ENCODE data around the gene MAP3K8.

The MAP3K8 gene

GRCh38 chr10:30412901-30413300 is 21.1 kb upstream of the MAP3K8 start:
- TF ChIP-seq ZFP30 (CRISPR knock-in tag; IDR thresholded peaks at IDR 0.05) (no peak), RARB (CRISPR knock-in tag; IDR thresholded peaks at IDR 0.05) (no peak), TCF4 (CRISPR knock-in tag; IDR thresholded peaks at IDR 0.05; ENCODE audit: borderline replicate concordance) (no peak), ZFP3 (CRISPR knock-in tag; IDR thresholded peaks at IDR 0.05) (no peak), POU6F1 (CRISPR knock-in tag; IDR thresholded peaks at IDR 0.05; ENCODE audit: borderline replicate concordance, low read depth) (no peak), PATZ1 (CRISPR knock-in tag; IDR thresholded peaks at IDR 0.05; ENCODE audit: borderline replicate concordance) (no peak), CSRNP3 (CRISPR knock-in tag; IDR thresholded peaks at IDR 0.05) (no peak), GLIS3 (CRISPR knock-in tag; IDR thresholded peaks at IDR 0.05) (no peak), ISL1 (CRISPR knock-in tag; IDR thresholded peaks at IDR 0.05) (no peak), CSDC2 (CRISPR knock-in tag; IDR thresholded peaks at IDR 0.05) (no peak), TOX (CRISPR knock-in tag; IDR thresholded peaks at IDR 0.05; ENCODE audit: borderline replicate concordance) (no peak), ZNF565 (CRISPR knock-in tag; conservative IDR thresholded peaks at IDR 0.05; ENCODE audit: low read depth) (no peak), ZC3H10 (CRISPR knock-in tag; IDR thresholded peaks at IDR 0.05) (no peak)
- TF ChIP-seq, protein P1, sequence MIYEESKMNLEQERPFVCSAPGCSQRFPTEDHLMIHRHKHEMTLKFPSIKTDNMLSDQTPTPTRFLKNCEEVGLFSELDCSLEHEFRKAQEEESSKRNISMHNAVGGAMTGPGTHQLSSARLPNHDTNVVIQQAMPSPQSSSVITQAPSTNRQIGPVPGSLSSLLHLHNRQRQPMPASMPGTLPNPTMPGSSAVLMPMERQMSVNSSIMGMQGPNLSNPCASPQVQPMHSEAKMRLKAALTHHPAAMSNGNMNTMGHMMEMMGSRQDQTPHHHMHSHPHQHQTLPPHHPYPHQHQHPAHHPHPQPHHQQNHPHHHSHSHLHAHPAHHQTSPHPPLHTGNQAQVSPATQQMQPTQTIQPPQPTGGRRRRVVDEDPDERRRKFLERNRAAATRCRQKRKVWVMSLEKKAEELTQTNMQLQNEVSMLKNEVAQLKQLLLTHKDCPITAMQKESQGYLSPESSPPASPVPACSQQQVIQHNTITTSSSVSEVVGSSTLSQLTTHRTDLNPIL (CRISPR knock-in tag; IDR thresholded peaks at IDR 0.05; ENCODE audit: low read depth), result no peak
- ATAC-seq, result no peak

DNA sequence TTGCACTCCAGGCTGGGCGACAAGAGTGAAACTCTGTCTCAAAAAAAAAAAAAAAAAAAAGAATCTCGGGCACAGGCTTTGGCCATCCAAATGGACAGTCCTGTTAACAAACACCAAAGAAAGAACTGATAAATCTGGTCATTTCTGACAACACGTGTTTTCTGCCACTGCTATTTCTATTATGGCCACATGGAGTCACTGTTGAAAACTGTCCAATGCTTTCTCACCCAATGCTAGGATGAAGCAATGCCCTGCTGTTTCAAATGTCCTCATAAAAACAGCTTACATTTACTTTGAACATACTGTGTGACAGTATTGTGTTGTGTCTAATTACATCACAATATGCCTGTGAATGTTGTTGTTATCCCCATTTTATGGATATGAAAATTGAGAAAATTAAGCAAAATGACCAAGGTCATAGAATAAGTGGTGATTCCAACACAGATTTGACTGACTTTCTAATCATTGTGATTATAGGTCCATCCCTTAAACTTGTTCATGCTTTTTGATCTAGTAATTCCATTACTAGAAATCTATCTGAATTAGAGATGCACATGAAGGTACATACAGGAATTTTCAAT is 19.9 kb upstream of the MAP3K8 start:
- TF ChIP-seq SNAI2 (CRISPR knock-in tag; IDR thresholded peaks at IDR 0.05), result no peak
- TF ChIP-seq ZNF565 (CRISPR knock-in tag; conservative IDR thresholded peaks at IDR 0.05; ENCODE audit: low read depth), result no peak
- TF ChIP-seq ISL1 (CRISPR knock-in tag; IDR thresholded peaks at IDR 0.05), result no peak
- TF ChIP-seq GLIS3 (CRISPR knock-in tag; IDR thresholded peaks at IDR 0.05), result no peak
- no peak for TF ChIP-seq PATZ1 (CRISPR knock-in tag; IDR thresholded peaks at IDR 0.05; ENCODE audit: borderline replicate concordance)
- no peak for TF ChIP-seq ZNF70 (CRISPR knock-in tag; IDR thresholded peaks at IDR 0.05)
- no peak for TF ChIP-seq ZFP3 (CRISPR knock-in tag; IDR thresholded peaks at IDR 0.05)
- TF ChIP-seq TCF4 (CRISPR knock-in tag; IDR thresholded peaks at IDR 0.05; ENCODE audit: borderline replicate concordance), result no peak
- TF ChIP-seq ARNTL (CRISPR knock-in tag; IDR thresholded peaks at IDR 0.05; ENCODE audit: borderline replicate concordance, low read depth), result no peak
- no peak for TF ChIP-seq CSDC2 (CRISPR knock-in tag; IDR thresholded peaks at IDR 0.05)
- TF ChIP-seq TOX (CRISPR knock-in tag; IDR thresholded peaks at IDR 0.05; ENCODE audit: borderline replicate concordance), result no peak
- no peak for TF ChIP-seq RARB (CRISPR knock-in tag; IDR thresholded peaks at IDR 0.05)
- TF ChIP-seq ZNF8 (CRISPR knock-in tag; IDR thresholded peaks at IDR 0.05), result no peak
- TF ChIP-seq OSR1 (CRISPR knock-in tag; IDR thresholded peaks at IDR 0.05), result no peak
- peak; percentile 85 for ATAC-seq

GRCh38 chr10:30415593-30415992 is 18.4 kb upstream of the MAP3K8 start:
- no peak for ATAC-seq
- TF ChIP-seq CSRNP3 (CRISPR knock-in tag; IDR thresholded peaks at IDR 0.05) (no peak), ZFP30 (CRISPR knock-in tag; IDR thresholded peaks at IDR 0.05) (no peak), TSHZ2 (CRISPR knock-in tag; IDR thresholded peaks at IDR 0.05) (no peak), POU6F1 (CRISPR knock-in tag; IDR thresholded peaks at IDR 0.05; ENCODE audit: borderline replicate concordance, low read depth) (no peak), ZNF70 (CRISPR knock-in tag; IDR thresholded peaks at IDR 0.05) (no peak), RARB (CRISPR knock-in tag; IDR thresholded peaks at IDR 0.05) (no peak), SNAI2 (CRISPR knock-in tag; IDR thresholded peaks at IDR 0.05) (no peak)
- TF ChIP-seq, protein P1 (CRISPR knock-in tag; IDR thresholded peaks at IDR 0.05; ENCODE audit: low read depth), result no peak

All from SK-N-SH treated with all-trans-retinoic acid at 6 μM for 48 hours (cell line).